GM21576 (cell line): ENCODE results near the gene ARL6IP4.
"Not testable (repeated sequence)": the region's sequence is repeated elsewhere in the genome, so short reads cannot be mapped to it uniquely, and the experiment has no call there.

Experiments used
- ATAC-seq: cut with Tn5 transposase; IDR thresholded peaks from one replicate; pipeline ENCODE4 v1.9.1; 2021; ENCODE audit warnings: mild to moderate bottlenecking, moderate library complexity; ENCODE audit not compliant: unreplicated experiment

The ARL6IP4 gene

GRCh38 chr12:122980183-122981035 is at the start of gene ARL6IP4:
Gene ARL6IP4, plus strand, starts transcription at chr12:122980681. Its CDS starts 459 bp downstream, at chr12:122981140.
- ATAC-seq = peak; percentile 59

- no peak for ATAC-seq
Measured at GRCh38 chr12:122932207-122932606, 48.3 kb upstream of the ARL6IP4 start.

GRCh38 chr12:122934722-122935121 is 45.8 kb upstream of the ARL6IP4 start:
- peak; percentile 56 for ATAC-seq

GRCh38 chr12:122935318-122935717 is 45.2 kb upstream of the ARL6IP4 start:
- ATAC-seq = no peak

- ATAC-seq = no peak
Measured at GRCh38 chr12:122937622-122938091, 42.8 kb upstream of the ARL6IP4 start.

GRCh38 chr12:122939125-122939524 is 41.4 kb upstream of the ARL6IP4 start:
- ATAC-seq = no peak

- not testable (repeated sequence) for ATAC-seq
Measured at GRCh38 chr12:122941351-122941750, 39.1 kb upstream of the ARL6IP4 start.

GRCh38 chr12:122942637-122943036 is 37.8 kb upstream of the ARL6IP4 start:
- ATAC-seq = no peak

- ATAC-seq = no peak
Measured at GRCh38 chr12:122943196-122943595, 37.3 kb upstream of the ARL6IP4 start.

GRCh38 chr12:122944605-122945592 is 35.6 kb upstream of the ARL6IP4 start:
- no peak for ATAC-seq

GRCh38 chr12:122946690-122947341 is 33.7 kb upstream of the ARL6IP4 start:
- peak; percentile 66 for ATAC-seq

GRCh38 chr12:122947352-122947792 is 33.1 kb upstream of the ARL6IP4 start:
- ATAC-seq = no peak

GRCh38 chr12:122948605-122949004 is 31.9 kb upstream of the ARL6IP4 start:
- no peak for ATAC-seq

GRCh38 chr12:122949405-122949804 is 31.1 kb upstream of the ARL6IP4 start:
- ATAC-seq = no peak

- no peak for ATAC-seq
Measured at GRCh38 chr12:122949816-122950675, 30.4 kb upstream of the ARL6IP4 start.

- no peak for ATAC-seq
Measured at GRCh38 chr12:122951406-122951805, 29.1 kb upstream of the ARL6IP4 start.

- peak; percentile 60 for ATAC-seq
Measured at GRCh38 chr12:122951979-122952892, 28.2 kb upstream of the ARL6IP4 start.

- ATAC-seq = no peak
Measured at GRCh38 chr12:122955156-122955555, 25.3 kb upstream of the ARL6IP4 start.

- no peak for ATAC-seq
Measured at GRCh38 chr12:122956035-122956434, 24.4 kb upstream of the ARL6IP4 start.
